ENCODE results near the gene CCDC15.

Gene CCDC15

GRCh38 chr11:124942466-124943253, 11.3 kb upstream of the CCDC15 start:
- no peak for DNase-seq (ENCODE audit: low spot score)
- POLR2A ChIA-PET (ENCODE audit: low non-redundant PET) = no interaction called here
- CTCF ChIA-PET = no interaction called here
- TF ChIP-seq CTCF (conservative IDR thresholded peaks at IDR 0.05; ENCODE audit: low read depth) = no peak
- H3K27ac ChIP-seq = no peak overlapping the region

GRCh38 chr11:124943254-124943616, 10.8 kb upstream of the CCDC15 start:
- no peak for TF ChIP-seq CTCF (conservative IDR thresholded peaks at IDR 0.05; ENCODE audit: low read depth)
- ChIA-PET POLR2A (ENCODE audit: low non-redundant PET) (no interaction called here), CTCF (no interaction called here)
- no peak for DNase-seq (ENCODE audit: low spot score)
- H3K27ac ChIP-seq = no peak overlapping the region

- POLR2A ChIA-PET (ENCODE audit: low non-redundant PET) = interaction anchor here (0.6 kb wide), 1 partner anchor 67 kb away, joined by 4 read pairs; no protein-coding TSS in a partner anchor
- H3K27ac ChIP-seq = no peak overlapping the region
- no peak for DNase-seq (ENCODE audit: low spot score)
- CTCF ChIA-PET = interaction anchor here (0.6 kb wide), 1 partner anchor 140 kb away, joined by 4 read pairs; no protein-coding TSS in a partner anchor
- no peak for TF ChIP-seq CTCF (conservative IDR thresholded peaks at IDR 0.05; ENCODE audit: low read depth)
Observed at GRCh38 chr11:124943741-124944140, 10.3 kb upstream of the CCDC15 start.

DNA sequence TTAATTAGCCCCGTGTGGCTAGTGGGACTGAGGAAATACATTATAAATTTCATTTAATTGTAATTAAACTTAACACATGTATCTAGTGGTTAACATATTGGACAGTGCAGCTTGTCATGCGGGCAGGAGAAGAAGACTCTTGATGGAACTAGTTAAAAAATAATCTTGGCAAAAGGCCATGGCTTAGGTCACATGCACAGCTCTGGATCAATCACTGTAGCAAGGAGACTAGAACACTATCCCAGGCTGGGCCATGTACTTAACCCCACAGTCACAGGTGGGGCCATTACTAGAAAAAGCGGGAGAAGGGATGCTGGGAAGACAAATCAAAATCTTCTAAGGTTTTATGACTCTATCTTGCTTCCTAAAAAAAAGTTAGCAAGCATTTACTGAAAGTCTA, 9.4 kb upstream of the CCDC15 start:
- no peak overlapping the region for H3K27ac ChIP-seq
- POLR2A ChIA-PET (ENCODE audit: low non-redundant PET) = interaction anchor here (0.6 kb wide), 1 partner anchor 68 kb away, joined by 4 read pairs; no protein-coding TSS in a partner anchor
- CTCF ChIA-PET = interaction anchor here (0.6 kb wide), 2 partner anchors 139 to 484 kb away, joined by 3 to 4 read pairs; no protein-coding TSS in a partner anchor
- no peak for TF ChIP-seq CTCF (conservative IDR thresholded peaks at IDR 0.05; ENCODE audit: low read depth)
- no peak for DNase-seq (ENCODE audit: low spot score)

- POLR2A ChIA-PET (ENCODE audit: low non-redundant PET) = no interaction called here
- no peak for TF ChIP-seq CTCF (conservative IDR thresholded peaks at IDR 0.05; ENCODE audit: low read depth)
- H3K27ac ChIP-seq = no peak overlapping the region
- no peak for DNase-seq (ENCODE audit: low spot score)
- CTCF ChIA-PET = interaction anchor here (0.6 to 0.7 kb wide), 2 partner anchors 25 to 68 kb away, joined by 3 to 5 read pairs; no protein-coding TSS in a partner anchor
Observed at GRCh38 chr11:124945826-124946225, 8.2 kb upstream of the CCDC15 start.

GRCh38 chr11:124946735-124947141, 7.3 kb upstream of the CCDC15 start:
- DNase-seq (ENCODE audit: low spot score) = peak; percentile 56
- H3K27ac ChIP-seq = peak overlapping the region; percentile 68
- CTCF ChIA-PET = no interaction called here

More at GRCh38 chr11:124946735-124947141, 7.3 kb upstream of the CCDC15 start:
- POLR2A ChIA-PET (ENCODE audit: low non-redundant PET) = no interaction called here
- no peak for TF ChIP-seq CTCF (conservative IDR thresholded peaks at IDR 0.05; ENCODE audit: low read depth)
